ENCODE measurements around the gene CNOT11.

CNOT11 gene

GRCh38 chr2:101297383-101297782 is 44.7 kb downstream of the CNOT11 start:
- no peak for DNase-seq (ENCODE audit: extremely low read depth, low read depth)
- TF ChIP-seq CTCF (IDR thresholded peaks at IDR 0.05; ENCODE audit: low read depth, low read length) = no peak

- no peak for DNase-seq (ENCODE audit: extremely low read depth, low read depth)
- TF ChIP-seq CTCF (IDR thresholded peaks at IDR 0.05; ENCODE audit: low read depth, low read length) = no peak
Observed at GRCh38 chr2:101299604-101300003, 46.9 kb downstream of the CNOT11 start.

- no peak for TF ChIP-seq CTCF (IDR thresholded peaks at IDR 0.05; ENCODE audit: low read depth, low read length)
- no peak for DNase-seq (ENCODE audit: extremely low read depth, low read depth)
Observed at GRCh38 chr2:101300164-101300563, 47.5 kb downstream of the CNOT11 start.

- DNase-seq (ENCODE audit: extremely low read depth, low read depth) = no peak
- TF ChIP-seq CTCF (IDR thresholded peaks at IDR 0.05; ENCODE audit: low read depth, low read length) = no peak
Observed at GRCh38 chr2:101300836-101301235, 48.1 kb downstream of the CNOT11 start.

- no peak for TF ChIP-seq CTCF (IDR thresholded peaks at IDR 0.05; ENCODE audit: low read depth, low read length)
- DNase-seq (ENCODE audit: extremely low read depth, low read depth) = no peak
Observed at GRCh38 chr2:101302016-101302415, 49.3 kb downstream of the CNOT11 start.

GRCh38 chr2:101303688-101304087 is 51.0 kb downstream of the CNOT11 start:
- no peak for DNase-seq (ENCODE audit: extremely low read depth, low read depth)
- TF ChIP-seq CTCF (IDR thresholded peaks at IDR 0.05; ENCODE audit: low read depth, low read length) = no peak

- TF ChIP-seq CTCF (IDR thresholded peaks at IDR 0.05; ENCODE audit: low read depth, low read length) = no peak
- DNase-seq (ENCODE audit: extremely low read depth, low read depth) = no peak
Observed at GRCh38 chr2:101305035-101305434, 52.3 kb downstream of the CNOT11 start.
